ENCODE results near the gene SPART. TPM values are rescaled to one million over a fixed set of nuclear protein-coding genes. Genes with fewer than 3 reads are reported as not detected.
A peak's percentile ranks its signal among the peaks of the same experiment; 100 is the strongest.

The SPART gene
- total RNA-seq, 4 donors from 2014 or later, result 34.1 to 58.7 (median 48.8) TPM

DNA sequence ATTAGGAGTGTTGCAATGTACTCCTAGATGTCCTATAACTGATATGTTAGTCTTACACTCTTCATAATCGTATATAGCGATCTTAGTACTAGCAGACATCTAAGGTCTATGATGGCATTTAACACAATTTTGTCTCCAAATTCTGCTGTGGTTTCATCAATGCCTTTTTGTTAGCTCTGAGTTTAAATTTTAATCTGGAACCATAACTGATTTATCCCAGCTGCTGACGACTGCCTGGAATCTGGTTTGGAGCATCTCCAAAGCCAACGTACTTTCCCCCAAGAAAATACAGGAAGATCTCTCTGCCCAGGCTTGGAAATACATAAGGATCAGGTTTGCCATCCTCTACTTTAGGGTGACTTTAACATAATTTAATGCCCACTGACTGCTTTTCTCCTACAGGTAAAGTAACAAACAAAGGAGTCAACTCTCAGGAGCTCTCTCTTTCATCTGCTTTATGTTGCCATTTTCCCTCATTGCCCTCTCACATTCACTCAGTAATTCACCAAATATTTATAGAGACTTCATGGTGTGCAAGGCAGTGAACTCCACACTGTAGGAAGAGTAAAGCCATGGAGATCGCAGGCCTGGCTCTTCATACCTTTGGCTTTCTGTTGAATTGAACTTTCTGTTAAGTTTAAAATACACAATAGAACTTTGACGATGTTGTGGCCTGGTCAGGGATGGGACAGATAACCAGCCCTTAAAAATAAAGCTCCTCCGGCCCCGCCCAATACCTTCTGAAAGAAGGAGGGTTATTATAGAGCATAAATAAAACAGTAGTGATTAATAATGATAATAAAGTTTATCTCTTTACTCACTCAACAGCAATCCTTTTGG is 23.3 kb upstream of the SPART start:
- Histone ChIP-seq H3K4me1 (no peaks in the 10 kb centered on the region), H3K4me3 (no peak overlapping the region), H3K36me3 (no peaks in the 10 kb centered on the region), H3K27me3 (no peaks in the 10 kb centered on the region), H3K27ac (no peak overlapping the region), H3K9me3 (no peaks in the 10 kb centered on the region)
- TF ChIP-seq POLR2A (IDR thresholded peaks at IDR 0.05), result no peak
- TF ChIP-seq, protein P1, sequence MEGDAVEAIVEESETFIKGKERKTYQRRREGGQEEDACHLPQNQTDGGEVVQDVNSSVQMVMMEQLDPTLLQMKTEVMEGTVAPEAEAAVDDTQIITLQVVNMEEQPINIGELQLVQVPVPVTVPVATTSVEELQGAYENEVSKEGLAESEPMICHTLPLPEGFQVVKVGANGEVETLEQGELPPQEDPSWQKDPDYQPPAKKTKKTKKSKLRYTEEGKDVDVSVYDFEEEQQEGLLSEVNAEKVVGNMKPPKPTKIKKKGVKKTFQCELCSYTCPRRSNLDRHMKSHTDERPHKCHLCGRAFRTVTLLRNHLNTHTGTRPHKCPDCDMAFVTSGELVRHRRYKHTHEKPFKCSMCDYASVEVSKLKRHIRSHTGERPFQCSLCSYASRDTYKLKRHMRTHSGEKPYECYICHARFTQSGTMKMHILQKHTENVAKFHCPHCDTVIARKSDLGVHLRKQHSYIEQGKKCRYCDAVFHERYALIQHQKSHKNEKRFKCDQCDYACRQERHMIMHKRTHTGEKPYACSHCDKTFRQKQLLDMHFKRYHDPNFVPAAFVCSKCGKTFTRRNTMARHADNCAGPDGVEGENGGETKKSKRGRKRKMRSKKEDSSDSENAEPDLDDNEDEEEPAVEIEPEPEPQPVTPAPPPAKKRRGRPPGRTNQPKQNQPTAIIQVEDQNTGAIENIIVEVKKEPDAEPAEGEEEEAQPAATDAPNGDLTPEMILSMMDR (IDR thresholded peaks at IDR 0.05 in 4 of 5, conservative IDR thresholded peaks at IDR 0.05 in 1 of 5), result no peak
- in situ Hi-C loops (cut with MboI; ENCODE audit: low sequenced_read_pairs in 4 of 4) (no loop called here), intact Hi-C loops (cut with DNase I; ENCODE audit: low total_unique reads) (no loop called here)
- no peak for ATAC-seq
- no peak for DNase-seq

DNA sequence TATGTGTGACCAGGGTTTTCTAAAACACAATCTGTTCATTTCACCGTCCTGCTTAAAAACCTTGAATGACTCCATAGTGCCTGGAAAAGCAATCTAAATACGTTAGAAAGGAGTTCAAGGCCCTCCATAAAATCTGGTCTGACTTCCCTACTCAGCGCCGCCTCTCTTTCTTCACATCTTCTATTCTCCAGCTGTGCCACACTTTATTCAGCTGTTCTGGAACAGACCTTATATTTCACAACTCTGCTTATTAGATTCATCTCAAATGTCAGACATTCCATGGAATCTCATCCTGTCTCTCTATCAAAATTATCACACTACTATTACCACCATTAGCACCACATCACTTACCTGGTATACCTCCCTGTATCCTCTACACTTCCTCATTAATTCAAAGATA is 19.8 kb upstream of the SPART start:
- ATAC-seq, result peak in 1 of 2 donors; percentile 70
- no peak overlapping the region for H3K4me3 ChIP-seq
- no peak for TF ChIP-seq POLR2A (IDR thresholded peaks at IDR 0.05)
- TF ChIP-seq, protein P1 (IDR thresholded peaks at IDR 0.05 in 4 of 5, conservative IDR thresholded peaks at IDR 0.05 in 1 of 5), result no peak

DNA sequence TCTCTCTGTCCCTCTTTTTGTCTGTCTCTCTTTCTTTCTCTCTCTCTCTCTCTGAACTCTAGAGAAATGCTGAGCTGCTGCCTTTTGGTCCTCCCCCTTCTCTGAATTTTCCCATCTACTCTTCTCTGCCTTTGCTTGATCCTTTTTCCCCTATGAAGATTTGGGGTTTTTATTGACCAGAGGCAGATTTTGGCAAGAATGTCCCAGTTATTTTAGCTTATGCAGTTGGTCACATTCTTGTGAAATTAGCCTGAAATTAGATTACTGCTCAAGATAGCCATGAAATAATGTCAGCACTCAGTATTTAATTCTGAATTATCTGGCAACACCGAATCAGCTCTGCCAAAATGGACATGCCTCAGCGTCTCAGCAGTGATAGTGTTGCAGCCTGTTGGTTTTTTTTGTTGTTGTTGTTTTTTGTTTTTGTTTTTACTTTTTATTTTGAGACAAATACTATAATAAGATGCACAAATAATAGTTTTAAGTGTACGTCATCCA is 17.2 kb upstream of the SPART start:
- Histone ChIP-seq H3K4me3 (no peak overlapping the region), H3K27ac (peak overlapping the region in 1 of 4 donors; percentile 12), H3K27me3 (no peaks in the 10 kb centered on the region), H3K4me1 (no peaks in the 10 kb centered on the region), H3K36me3 (no peaks in the 10 kb centered on the region), H3K9me3 (no peaks in the 10 kb centered on the region)
- ATAC-seq, result no peak
- TF ChIP-seq, protein P1 (IDR thresholded peaks at IDR 0.05 in 4 of 5, conservative IDR thresholded peaks at IDR 0.05 in 1 of 5), result no peak
- no peak for TF ChIP-seq POLR2A (IDR thresholded peaks at IDR 0.05)
- DNase-seq, result no peak
- in situ Hi-C loops (cut with MboI; ENCODE audit: low sequenced_read_pairs in 4 of 4), result no loop called here
- intact Hi-C loops (cut with DNase I; ENCODE audit: low total_unique reads), result no loop called here

More for the DNA sequence above, 19.8 kb upstream of the SPART start:
- no peak for DNase-seq
- no peaks in the 10 kb centered on the region for H3K36me3 ChIP-seq
- H3K27me3 ChIP-seq, result no peaks in the 10 kb centered on the region
- in situ Hi-C loops (cut with MboI; ENCODE audit: low sequenced_read_pairs in 4 of 4), result no loop called here
- no peaks in the 10 kb centered on the region for H3K4me1 ChIP-seq
- no peak overlapping the region for H3K27ac ChIP-seq
- intact Hi-C loops (cut with DNase I; ENCODE audit: low total_unique reads), result no loop called here
- H3K9me3 ChIP-seq, result no peaks in the 10 kb centered on the region

DNA sequence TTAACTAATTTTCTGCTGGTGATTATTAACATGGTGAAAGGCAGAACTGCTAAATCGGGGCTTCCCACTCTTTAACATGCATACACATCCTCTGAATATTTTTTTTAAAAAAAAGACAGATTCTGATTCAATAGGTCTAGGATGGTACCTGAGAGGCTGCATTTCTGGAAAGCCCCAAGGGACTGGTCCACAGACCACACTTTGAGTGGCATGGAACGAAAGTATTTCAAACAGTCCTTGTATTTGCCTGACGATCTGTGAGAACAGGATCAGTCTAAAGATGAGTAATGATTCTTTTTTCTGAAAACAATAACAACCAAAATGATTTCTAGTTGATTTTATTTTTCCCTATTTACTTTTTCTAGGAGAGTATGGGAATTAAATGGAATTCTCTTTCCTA is 16.7 kb upstream of the SPART start:
- Histone ChIP-seq H3K4me3 (no peak overlapping the region), H3K27ac (peak overlapping the region in 1 of 4 donors; percentile 12), H3K36me3 (no peaks in the 10 kb centered on the region), H3K4me1 (peaks cover 0 to 5% of the 10 kb centered on the region in 2 donors), H3K27me3 (no peaks in the 10 kb centered on the region), H3K9me3 (no peaks in the 10 kb centered on the region)
- in situ Hi-C loops (cut with MboI; ENCODE audit: low sequenced_read_pairs in 4 of 4), result no loop called here
- intact Hi-C loops (cut with DNase I; ENCODE audit: low total_unique reads), result no loop called here
- TF ChIP-seq, protein P1 (IDR thresholded peaks at IDR 0.05 in 4 of 5, conservative IDR thresholded peaks at IDR 0.05 in 1 of 5), result no peak
- no peak for TF ChIP-seq POLR2A (IDR thresholded peaks at IDR 0.05)
- DNase-seq, result no peak
- no peak for ATAC-seq
